Loucy (cell line): Measurements from ENCODE around the gene NME1.

Source experiments
- H2AFZ ChIP-seq: fragments of 200-600 bp; sonication (generic); 2 replicates; pipeline ENCODE4 v1.6.0; 2016; ENCODE audit warnings: antibody characterized with exemption, mild to moderate bottlenecking, low read length, moderate library complexity
- H3F3A ChIP-seq: fragments of 200-600 bp; 2 replicates; pipeline ENCODE4 v1.6.0; 2016; ENCODE audit warnings: antibody characterized with exemption, low read depth, mild to moderate bottlenecking
- H3K27me3 ChIP-seq: fragments of 200-600 bp; sonication (generic); 2 replicates; pipeline ENCODE4 v1.6.1; 2014; ENCODE audit warnings: low read length, mild to moderate bottlenecking; ENCODE audit not compliant: insufficient read depth, poor library complexity, severe bottlenecking
- H3K36me3 ChIP-seq: fragments of 200-600 bp; sonication (generic); 2 replicates; pipeline ENCODE4 v1.6.1; 2016; ENCODE audit warnings: low read length; ENCODE audit not compliant: insufficient read depth
- H3K4me1 ChIP-seq: fragments of 200-600 bp; sonication (generic); 2 replicates; pipeline ENCODE4 v1.5.1; 2014; ENCODE audit warnings: low read length, mild to moderate bottlenecking; ENCODE audit not compliant: insufficient read depth, poor library complexity, severe bottlenecking
- H3K4me2 ChIP-seq: fragments of 200-600 bp; sonication (generic); 2 replicates; pipeline ENCODE4 v1.6.0; 2014; ENCODE audit warnings: antibody characterized with exemption, low read length, low read depth, mild to moderate bottlenecking; ENCODE audit not compliant: poor library complexity, severe bottlenecking
- H3K4me3 ChIP-seq: fragments of 200-600 bp; sonication (generic); 2 replicates; pipeline ENCODE4 v1.5.1; 2014; ENCODE audit warnings: low read length, mild to moderate bottlenecking, mixed read lengths; ENCODE audit not compliant: poor library complexity, severe bottlenecking
- H3K79me2 ChIP-seq: fragments of 200-600 bp; sonication (generic); 2 replicates; pipeline ENCODE4 v1.6.1; 2014; ENCODE audit warnings: low read length; ENCODE audit not compliant: insufficient read depth
- H3K9ac ChIP-seq: fragments of 200-600 bp; sonication (generic); 2 replicates; pipeline ENCODE4 v1.6.0; 2014; ENCODE audit warnings: mild to moderate bottlenecking, low read depth, low read length, moderate library complexity; ENCODE audit not compliant: poor library complexity, severe bottlenecking
- H3K9me2 ChIP-seq: fragments of 200-600 bp; sonication (generic); replicated peaks from 2 replicates; pipeline ENCODE4 v1.6.1; 2016; ENCODE audit warnings: low read depth, low read length, mixed read lengths
- H3K9me3 ChIP-seq: fragments of 200-600 bp; sonication (generic); 2 replicates; pipeline ENCODE4 v1.6.1; 2014; ENCODE audit warnings: mild to moderate bottlenecking, antibody characterized with exemption, low read length, low read depth; ENCODE audit not compliant: insufficient read depth
- H4K20me1 ChIP-seq: fragments of 200-600 bp; sonication (generic); 2 replicates; pipeline ENCODE4 v1.6.0; 2014; ENCODE audit warnings: antibody characterized with exemption, low read length, mild to moderate bottlenecking; ENCODE audit not compliant: insufficient read depth, poor library complexity, severe bottlenecking
- CTCF ChIP-seq: fragments of 200-600 bp; sonication (generic); conservative IDR thresholded peaks from 2 replicates; pipeline ENCODE4 v1.5.1; 2014; ENCODE audit warnings: mild to moderate bottlenecking, antibody characterized with exemption, low read length
- EZH2phosphoT487 ChIP-seq: fragments of 200-600 bp; IDR thresholded peaks from 2 replicates; pipeline ENCODE4 v1.6.1; 2018; ENCODE audit warnings: antibody characterized with exemption, mild to moderate bottlenecking, moderate library complexity, borderline replicate concordance

Gene NME1

GRCh38 chr17:51180486-51180885 lies 27.1 kb downstream of the NME1 start:
- Histone ChIP-seq H3K4me2 (no peak overlapping the region), H3K9ac (no peak overlapping the region), H3K36me3 (peaks cover 42% of the 10 kb centered on the region; the same call in 1 of the 2 replicates), H3K27me3 (no peaks in the 10 kb centered on the region), H3K4me3 (no peak overlapping the region), H3K9me3 (no peaks in the 10 kb centered on the region), H3K9me2 (no peaks in the 10 kb centered on the region), H3F3A (no peaks in the 10 kb centered on the region), H4K20me1 (no peaks in the 10 kb centered on the region), H3K79me2 (no peaks in the 10 kb centered on the region), H2AFZ (no peak overlapping the region), H3K4me1 (no peaks in the 10 kb centered on the region)
- TF ChIP-seq CTCF (no peak), EZH2phosphoT487 (no peak)

GRCh38 chr17:51184124-51184523 lies 30.8 kb downstream of the NME1 start:
- Histone ChIP-seq H3K9ac (no peak overlapping the region), H3K4me1 (no peaks in the 10 kb centered on the region), H3K9me2 (no peaks in the 10 kb centered on the region), H2AFZ (no peak overlapping the region), H3K4me3 (no peak overlapping the region), H3F3A (no peaks in the 10 kb centered on the region), H3K4me2 (no peak overlapping the region), H4K20me1 (no peaks in the 10 kb centered on the region), H3K36me3 (peaks cover 56% of the 10 kb centered on the region; the same call in 1 of the 2 replicates), H3K9me3 (no peaks in the 10 kb centered on the region), H3K79me2 (no peaks in the 10 kb centered on the region), H3K27me3 (no peaks in the 10 kb centered on the region)
- TF ChIP-seq EZH2phosphoT487 = no peak
- TF ChIP-seq CTCF = no peak

GRCh38 chr17:51185763-51186332 lies 32.5 kb downstream of the NME1 start:
- Histone ChIP-seq H3K9me3 (no peaks in the 10 kb centered on the region), H3K4me2 (no peak overlapping the region), H3K4me1 (no peaks in the 10 kb centered on the region), H3K9me2 (no peaks in the 10 kb centered on the region), H3K4me3 (no peak overlapping the region), H3K9ac (no peak overlapping the region), H3K27me3 (no peaks in the 10 kb centered on the region), H3K36me3 (peaks cover 61% of the 10 kb centered on the region; the same call in 1 of the 2 replicates), H3F3A (no peaks in the 10 kb centered on the region), H3K79me2 (no peaks in the 10 kb centered on the region), H4K20me1 (no peaks in the 10 kb centered on the region), H2AFZ (no peak overlapping the region)
- TF ChIP-seq EZH2phosphoT487 (no peak), CTCF (no peak)
